Measurements from ENCODE around the gene BMX. TPM values are rescaled to one million over a fixed set of nuclear protein-coding genes. Genes with fewer than 3 reads are reported as not detected.

The BMX gene
- total and polyA plus RNA-seq, 2 donors (not counting 1 experiment from before 2014, with no cell fraction given), result not detected

GRCh38 chrX:15512401-15512965, 11.9 kb downstream of the BMX start:
- H3K79me2 ChIP-seq (ENCODE audit: control insufficient read depth, insufficient read depth, low read length), result no peaks in the 10 kb centered on the region
- no peaks in the 10 kb centered on the region for H3K4me1 ChIP-seq (ENCODE audit: control insufficient read depth in 2 of 2, insufficient read depth in 2 of 2, low read length in 2 of 2)
- no peak overlapping the region for H3K27ac ChIP-seq (ENCODE audit: low read length in 2 of 2)
- no peak overlapping the region for H3K4me3 ChIP-seq (ENCODE audit: control extremely low read depth in 1 of 5, extremely low read depth in 1 of 5, insufficient read depth in 1 of 5, low read depth in 2 of 5, low read length in 4 of 5)
- H3K9ac ChIP-seq (ENCODE audit: low read length), result no peak overlapping the region
- H3K36me3 ChIP-seq (replicated peaks in 1 of 2; ENCODE audit: control extremely low read depth in 1 of 2, control insufficient read depth in 1 of 2, extremely low read depth in 1 of 2, insufficient read depth in 2 of 2, low read length in 1 of 2), result no peaks in the 10 kb centered on the region
- ATAC-seq (ENCODE audit: low read depth), result no peak
- no CpG with 5 or more reads among the region's 4 CpGs for WGBS (ENCODE audit: insufficient coverage)
- H3K9me3 ChIP-seq (ENCODE audit: control extremely low read depth in 1 of 3, control insufficient read depth in 2 of 3, insufficient read depth in 1 of 3, low read length in 2 of 3), result no peaks in the 10 kb centered on the region
- Mint-ChIP-seq H3K27ac (no peak overlapping the region), H3K4me3 (no peak overlapping the region), H3K9me3 (ENCODE audit: insufficient read depth) (no peaks in the 10 kb centered on the region), H3K4me1 (no peaks in the 10 kb centered on the region), H3K27me3 (peaks cover 11% of the 10 kb centered on the region)
- no peak for DNase-seq
- ChIA-PET CTCF (no interaction called here), POLR2A (no interaction called here)
- no peak overlapping the region for H3K4me2 ChIP-seq (replicated peaks; ENCODE audit: low read depth, low read length, poor library complexity, severe bottlenecking)
- intact Hi-C loops (cut with micrococcal nuclease), result no loop called here
- no peak overlapping the region for H2AFZ ChIP-seq (ENCODE audit: insufficient read depth, low read depth, low read length, poor library complexity, severe bottlenecking)
- H3K27me3 ChIP-seq (replicated peaks in 1 of 4; ENCODE audit: control extremely low read depth in 1 of 4, control insufficient read depth in 3 of 4, insufficient read depth in 4 of 4, low read length in 3 of 4), result no peaks in the 10 kb centered on the region
- no peaks in the 10 kb centered on the region for H4K20me1 ChIP-seq (ENCODE audit: control insufficient read depth, insufficient read depth, low read length, poor library complexity, severe bottlenecking)
- TF ChIP-seq, protein P1, sequence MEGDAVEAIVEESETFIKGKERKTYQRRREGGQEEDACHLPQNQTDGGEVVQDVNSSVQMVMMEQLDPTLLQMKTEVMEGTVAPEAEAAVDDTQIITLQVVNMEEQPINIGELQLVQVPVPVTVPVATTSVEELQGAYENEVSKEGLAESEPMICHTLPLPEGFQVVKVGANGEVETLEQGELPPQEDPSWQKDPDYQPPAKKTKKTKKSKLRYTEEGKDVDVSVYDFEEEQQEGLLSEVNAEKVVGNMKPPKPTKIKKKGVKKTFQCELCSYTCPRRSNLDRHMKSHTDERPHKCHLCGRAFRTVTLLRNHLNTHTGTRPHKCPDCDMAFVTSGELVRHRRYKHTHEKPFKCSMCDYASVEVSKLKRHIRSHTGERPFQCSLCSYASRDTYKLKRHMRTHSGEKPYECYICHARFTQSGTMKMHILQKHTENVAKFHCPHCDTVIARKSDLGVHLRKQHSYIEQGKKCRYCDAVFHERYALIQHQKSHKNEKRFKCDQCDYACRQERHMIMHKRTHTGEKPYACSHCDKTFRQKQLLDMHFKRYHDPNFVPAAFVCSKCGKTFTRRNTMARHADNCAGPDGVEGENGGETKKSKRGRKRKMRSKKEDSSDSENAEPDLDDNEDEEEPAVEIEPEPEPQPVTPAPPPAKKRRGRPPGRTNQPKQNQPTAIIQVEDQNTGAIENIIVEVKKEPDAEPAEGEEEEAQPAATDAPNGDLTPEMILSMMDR (IDR thresholded peaks at IDR 0.05), result no peak
- no peak for TF ChIP-seq EZH2 (IDR thresholded peaks at IDR 0.05; ENCODE audit: borderline replicate concordance, insufficient read depth, low read depth, low read length, poor library complexity, severe bottlenecking)

DNA sequence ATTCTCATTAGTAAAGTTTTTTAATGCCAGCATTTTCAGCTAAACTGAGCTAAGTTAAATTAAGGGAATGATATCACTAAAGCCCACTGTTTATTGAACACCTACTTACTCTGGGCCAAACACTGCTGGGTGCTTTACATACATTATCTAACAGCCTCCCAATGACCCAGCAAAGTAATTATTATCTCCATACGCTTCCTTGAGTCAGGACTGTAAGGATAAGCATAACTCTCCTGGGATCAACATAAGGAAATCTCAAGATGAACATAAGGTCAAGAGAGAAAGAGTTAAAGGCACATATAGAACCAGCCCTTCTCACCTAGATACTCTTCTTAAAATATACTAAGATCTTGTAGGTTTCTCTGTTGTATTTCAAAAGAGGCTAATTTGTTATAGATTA, 13.7 kb downstream of the BMX start:
- H3K9ac ChIP-seq (ENCODE audit: low read length), result no peak overlapping the region
- no peak overlapping the region for H2AFZ ChIP-seq (ENCODE audit: insufficient read depth, low read depth, low read length, poor library complexity, severe bottlenecking)
- H3K27me3 ChIP-seq (replicated peaks in 1 of 4; ENCODE audit: control extremely low read depth in 1 of 4, control insufficient read depth in 3 of 4, insufficient read depth in 4 of 4, low read length in 3 of 4), result no peaks in the 10 kb centered on the region
- H3K36me3 ChIP-seq (replicated peaks in 1 of 2; ENCODE audit: control extremely low read depth in 1 of 2, control insufficient read depth in 1 of 2, extremely low read depth in 1 of 2, insufficient read depth in 2 of 2, low read length in 1 of 2), result no peaks in the 10 kb centered on the region
- no peaks in the 10 kb centered on the region for H3K9me3 ChIP-seq (ENCODE audit: control extremely low read depth in 1 of 3, control insufficient read depth in 2 of 3, insufficient read depth in 1 of 3, low read length in 2 of 3)
- Mint-ChIP-seq H3K27me3 (peaks cover 11% of the 10 kb centered on the region), H3K4me1 (no peaks in the 10 kb centered on the region), H3K4me3 (no peak overlapping the region), H3K9me3 (ENCODE audit: insufficient read depth) (no peaks in the 10 kb centered on the region), H3K27ac (no peak overlapping the region)
- H3K4me2 ChIP-seq (replicated peaks; ENCODE audit: low read depth, low read length, poor library complexity, severe bottlenecking), result no peak overlapping the region
- ATAC-seq (ENCODE audit: low read depth) (no peak), DNase-seq (no peak)
- TF ChIP-seq EZH2 (IDR thresholded peaks at IDR 0.05; ENCODE audit: borderline replicate concordance, insufficient read depth, low read depth, low read length, poor library complexity, severe bottlenecking), result no peak
- TF ChIP-seq, protein P1 (IDR thresholded peaks at IDR 0.05), result no peak
- no peak overlapping the region for H3K4me3 ChIP-seq (ENCODE audit: control extremely low read depth in 1 of 5, extremely low read depth in 1 of 5, insufficient read depth in 1 of 5, low read depth in 2 of 5, low read length in 4 of 5)
- POLR2A ChIA-PET, result no interaction called here
- H3K27ac ChIP-seq (ENCODE audit: low read length in 2 of 2), result no peak overlapping the region
- CTCF ChIA-PET, result no interaction called here
- intact Hi-C loops (cut with micrococcal nuclease), result no loop called here
- H3K79me2 ChIP-seq (ENCODE audit: control insufficient read depth, insufficient read depth, low read length), result no peaks in the 10 kb centered on the region
- no peaks in the 10 kb centered on the region for H4K20me1 ChIP-seq (ENCODE audit: control insufficient read depth, insufficient read depth, low read length, poor library complexity, severe bottlenecking)
- H3K4me1 ChIP-seq (ENCODE audit: control insufficient read depth in 2 of 2, insufficient read depth in 2 of 2, low read length in 2 of 2), result no peaks in the 10 kb centered on the region
- no CpG with 5 or more reads among the region's 1 CpG for WGBS (ENCODE audit: insufficient coverage)

Data from B cell (primary cell).